Suprapubic skin (tissue), 4 donors: ENCODE results near the gene KATNA1. TPM values are rescaled to one million over a fixed set of nuclear protein-coding genes. Genes with fewer than 3 reads are reported as not detected.

ENCODE experiments used
- DNase-seq, 2 donors: peaks; one replicate each; pipeline ENCODE4 v3.0.0-alpha.2; 2019; ENCODE audit warnings: low spot score in 2 of 2
- H3K27ac ChIP-seq: fragments of 200-600 bp; sonication (generic); one replicate; pipeline ENCODE4 v1.5.1; 2019
- H3K27me3 ChIP-seq: fragments of 200-600 bp; sonication (generic); one replicate; pipeline ENCODE4 v1.5.1; 2019
- H3K36me3 ChIP-seq: fragments of 200-600 bp; sonication (generic); one replicate; pipeline ENCODE4 v1.5.1; 2019
- H3K4me1 ChIP-seq: fragments of 200-600 bp; sonication (generic); one replicate; pipeline ENCODE4 v1.5.1; 2019
- H3K4me3 ChIP-seq: fragments of 200-600 bp; sonication (generic); one replicate; pipeline ENCODE4 v1.5.1; 2019; ENCODE audit warnings: mild to moderate bottlenecking
- H3K9me3 ChIP-seq: fragments of 200-600 bp; sonication (generic); one replicate; pipeline ENCODE4 v1.5.1; 2019
- CTCF ChIP-seq, 2 donors: fragments of 200-600 bp in 1 of 2; fragments of 450-650 bp in 1 of 2; sonication (generic) in 1 of 2; IDR thresholded peaks; one replicate each; pipeline ENCODE4 v1.5.1; 2016 to 2019; ENCODE audit warnings: antibody characterized with exemption in 2 of 2, mild to moderate bottlenecking in 1 of 2, moderate library complexity in 1 of 2
- EP300 ChIP-seq: sonication (generic); formaldehyde crosslinking; IDR thresholded peaks from one replicate; pipeline ENCODE4 v1.6.1; 2017; ENCODE audit warnings: antibody characterized with exemption
- POLR2A ChIP-seq, 2 donors: fragments of 450-650 bp; IDR thresholded peaks; one replicate each; pipeline ENCODE4 v1.6.1; 2017; ENCODE audit warnings: antibody characterized with exemption in 2 of 2, mild to moderate bottlenecking in 2 of 2, moderate library complexity in 2 of 2
- POLR2AphosphoS5 ChIP-seq, 3 donors: sonication (generic); formaldehyde crosslinking; IDR thresholded peaks; one replicate each; pipeline ENCODE4 v1.6.1; 2017; ENCODE audit warnings: antibody characterized with exemption in 3 of 3
- WGBS: methylation state at CpG from one replicate; pipeline ENCODE4 v1.1.5; 2018; 5-methylcytosine and 5-hydroxymethylcytosine counted together
- total RNA-seq, 4 donors: library from RNA; depleted of rRNA; stranded (reverse); fragments of >200 nt; gene quantifications; one replicate each; pipeline ENCODE4 v1.1.0, GENCODE V29; 2016

KATNA1 gene
- total RNA-seq, 4 donors from 2014 or later, result 11.7 to 34.4 (median 16.7) TPM

GRCh38 chr6:149581349-149581748 is 67.2 kb downstream of the KATNA1 start:
- WGBS, result 97% methylated on average over 5 of the region's 5 CpGs
- no peaks in the 10 kb centered on the region for H3K27me3 ChIP-seq
- no peak overlapping the region for H3K27ac ChIP-seq
- H3K4me3 ChIP-seq, result no peak overlapping the region
- peaks cover 52% of the 10 kb centered on the region for H3K36me3 ChIP-seq
- H3K9me3 ChIP-seq, result no peaks in the 10 kb centered on the region
- DNase-seq, result no peak
- no peaks in the 10 kb centered on the region for H3K4me1 ChIP-seq
- TF ChIP-seq EP300 (no peak), CTCF (IDR thresholded peaks at IDR 0.05) (no peak), POLR2AphosphoS5 (IDR thresholded peaks at IDR 0.05) (no peak), POLR2A (IDR thresholded peaks at IDR 0.05) (no peak)

- H3K27ac ChIP-seq, result no peak overlapping the region
- 92% methylated on average over 5 of the region's 5 CpGs for WGBS
Measured at GRCh38 chr6:149580880-149581279, 67.6 kb downstream of the KATNA1 start.

GRCh38 chr6:149567945-149568585 is 80.4 kb downstream of the KATNA1 start:
- Histone ChIP-seq H3K4me3 (no peak overlapping the region), H3K36me3 (peaks cover 2% of the 10 kb centered on the region), H3K9me3 (no peaks in the 10 kb centered on the region), H3K27me3 (no peaks in the 10 kb centered on the region), H3K4me1 (peaks cover 20% of the 10 kb centered on the region), H3K27ac (no peak overlapping the region)
- TF ChIP-seq POLR2A (IDR thresholded peaks at IDR 0.05), result no peak
- no peak for TF ChIP-seq EP300
- TF ChIP-seq CTCF (IDR thresholded peaks at IDR 0.05), result no peak
- TF ChIP-seq POLR2AphosphoS5 (IDR thresholded peaks at IDR 0.05), result no peak
- WGBS, result 91% methylated on average over 7 of the region's 7 CpGs
- no peak for DNase-seq

More at GRCh38 chr6:149580880-149581279, 67.6 kb downstream of the KATNA1 start:
- Histone ChIP-seq H3K27me3 (no peaks in the 10 kb centered on the region), H3K36me3 (peaks cover 53% of the 10 kb centered on the region), H3K4me1 (no peaks in the 10 kb centered on the region), H3K4me3 (no peak overlapping the region), H3K9me3 (no peaks in the 10 kb centered on the region)
- no peak for TF ChIP-seq EP300
- TF ChIP-seq POLR2AphosphoS5 (IDR thresholded peaks at IDR 0.05), result no peak
- no peak for TF ChIP-seq CTCF (IDR thresholded peaks at IDR 0.05)
- TF ChIP-seq POLR2A (IDR thresholded peaks at IDR 0.05), result no peak
- no peak for DNase-seq

- Histone ChIP-seq H3K4me1 (peaks cover 20% of the 10 kb centered on the region), H3K9me3 (no peaks in the 10 kb centered on the region), H3K27me3 (no peaks in the 10 kb centered on the region), H3K27ac (peak overlapping the region; percentile 93), H3K4me3 (peak overlapping the region; percentile 86), H3K36me3 (no peaks in the 10 kb centered on the region)
- 27% methylated on average over 12 of the region's 12 CpGs for WGBS
- no peak for TF ChIP-seq POLR2A (IDR thresholded peaks at IDR 0.05)
- TF ChIP-seq POLR2AphosphoS5 (IDR thresholded peaks at IDR 0.05), result no peak
- TF ChIP-seq EP300, result no peak
- no peak for TF ChIP-seq CTCF (IDR thresholded peaks at IDR 0.05)
- no peak for DNase-seq
Measured at GRCh38 chr6:149567194-149567586, 81.3 kb downstream of the KATNA1 start.

GRCh38 chr6:149566410-149567193 is 81.9 kb downstream of the KATNA1 start:
- WGBS, result 0% methylated on average over 25 of the region's 81 CpGs
- peaks cover 20% of the 10 kb centered on the region for H3K4me1 ChIP-seq
- peak in 1 of 2 donors; percentile 20 for TF ChIP-seq POLR2A (IDR thresholded peaks at IDR 0.05)
- TF ChIP-seq CTCF (IDR thresholded peaks at IDR 0.05), result no peak
- no peak for TF ChIP-seq EP300
- DNase-seq, result peak; percentile 76 to 84
- H3K4me3 ChIP-seq, result peak overlapping the region; percentile 86
- H3K27ac ChIP-seq, result peak overlapping the region; percentile 93
- H3K9me3 ChIP-seq, result no peaks in the 10 kb centered on the region
- H3K27me3 ChIP-seq, result no peaks in the 10 kb centered on the region
- H3K36me3 ChIP-seq, result no peaks in the 10 kb centered on the region
